Kidney epithelial cell (primary cell): ENCODE measurements around the gene RPTOR. TPM values are rescaled to one million over a fixed set of nuclear protein-coding genes. Genes with fewer than 3 reads are reported as not detected.

ENCODE experiments used
- DNase-seq: peaks from one replicate; pipeline ENCODE4 v3.0.0-alpha.2; 2010; ENCODE audit warnings: low read depth
- H3K27me3 ChIP-seq: 2 replicates; pipeline ENCODE4 v1.6.0; 2011; ENCODE audit warnings: low read length; ENCODE audit not compliant: control insufficient read depth, insufficient read depth
- H3K36me3 ChIP-seq: 2 replicates; pipeline ENCODE4 v1.5.1; 2011; ENCODE audit warnings: low read length; ENCODE audit not compliant: control insufficient read depth, insufficient read depth
- H3K4me3 ChIP-seq: 2 replicates; pipeline ENCODE4 v1.5.1; 2011; ENCODE audit warnings: low read depth, mild to moderate bottlenecking, control low read depth, low read length
- total RNA-seq: library from RNA; depleted of rRNA; stranded (reverse); fragments of >200 nt; gene quantifications from 2 replicates; pipeline ENCODE4 v1.2.3, GENCODE V29; 2015
- TF ChIP-seq, protein P1 (sequence below): IDR thresholded peaks from 2 replicates; pipeline ENCODE4 v1.5.1; 2011; ENCODE audit warnings: mild to moderate bottlenecking, moderate library complexity, low read length, control low read depth, inconsistent platforms; ENCODE audit not compliant: insufficient read depth, poor library complexity, severe bottlenecking

The RPTOR gene
- total RNA-seq, 1 donor from 2014 or later = 22.7 TPM

- no peak for DNase-seq
- no peak overlapping the region for H3K4me3 ChIP-seq
- H3K27me3 ChIP-seq = no peaks in the 10 kb centered on the region
- no peaks in the 10 kb centered on the region for H3K36me3 ChIP-seq
- TF ChIP-seq, protein P1, sequence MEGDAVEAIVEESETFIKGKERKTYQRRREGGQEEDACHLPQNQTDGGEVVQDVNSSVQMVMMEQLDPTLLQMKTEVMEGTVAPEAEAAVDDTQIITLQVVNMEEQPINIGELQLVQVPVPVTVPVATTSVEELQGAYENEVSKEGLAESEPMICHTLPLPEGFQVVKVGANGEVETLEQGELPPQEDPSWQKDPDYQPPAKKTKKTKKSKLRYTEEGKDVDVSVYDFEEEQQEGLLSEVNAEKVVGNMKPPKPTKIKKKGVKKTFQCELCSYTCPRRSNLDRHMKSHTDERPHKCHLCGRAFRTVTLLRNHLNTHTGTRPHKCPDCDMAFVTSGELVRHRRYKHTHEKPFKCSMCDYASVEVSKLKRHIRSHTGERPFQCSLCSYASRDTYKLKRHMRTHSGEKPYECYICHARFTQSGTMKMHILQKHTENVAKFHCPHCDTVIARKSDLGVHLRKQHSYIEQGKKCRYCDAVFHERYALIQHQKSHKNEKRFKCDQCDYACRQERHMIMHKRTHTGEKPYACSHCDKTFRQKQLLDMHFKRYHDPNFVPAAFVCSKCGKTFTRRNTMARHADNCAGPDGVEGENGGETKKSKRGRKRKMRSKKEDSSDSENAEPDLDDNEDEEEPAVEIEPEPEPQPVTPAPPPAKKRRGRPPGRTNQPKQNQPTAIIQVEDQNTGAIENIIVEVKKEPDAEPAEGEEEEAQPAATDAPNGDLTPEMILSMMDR = no peak
These were observed 254.2 kb downstream of the RPTOR start for GRCh38 chr17:80798595-80799537.

DNA sequence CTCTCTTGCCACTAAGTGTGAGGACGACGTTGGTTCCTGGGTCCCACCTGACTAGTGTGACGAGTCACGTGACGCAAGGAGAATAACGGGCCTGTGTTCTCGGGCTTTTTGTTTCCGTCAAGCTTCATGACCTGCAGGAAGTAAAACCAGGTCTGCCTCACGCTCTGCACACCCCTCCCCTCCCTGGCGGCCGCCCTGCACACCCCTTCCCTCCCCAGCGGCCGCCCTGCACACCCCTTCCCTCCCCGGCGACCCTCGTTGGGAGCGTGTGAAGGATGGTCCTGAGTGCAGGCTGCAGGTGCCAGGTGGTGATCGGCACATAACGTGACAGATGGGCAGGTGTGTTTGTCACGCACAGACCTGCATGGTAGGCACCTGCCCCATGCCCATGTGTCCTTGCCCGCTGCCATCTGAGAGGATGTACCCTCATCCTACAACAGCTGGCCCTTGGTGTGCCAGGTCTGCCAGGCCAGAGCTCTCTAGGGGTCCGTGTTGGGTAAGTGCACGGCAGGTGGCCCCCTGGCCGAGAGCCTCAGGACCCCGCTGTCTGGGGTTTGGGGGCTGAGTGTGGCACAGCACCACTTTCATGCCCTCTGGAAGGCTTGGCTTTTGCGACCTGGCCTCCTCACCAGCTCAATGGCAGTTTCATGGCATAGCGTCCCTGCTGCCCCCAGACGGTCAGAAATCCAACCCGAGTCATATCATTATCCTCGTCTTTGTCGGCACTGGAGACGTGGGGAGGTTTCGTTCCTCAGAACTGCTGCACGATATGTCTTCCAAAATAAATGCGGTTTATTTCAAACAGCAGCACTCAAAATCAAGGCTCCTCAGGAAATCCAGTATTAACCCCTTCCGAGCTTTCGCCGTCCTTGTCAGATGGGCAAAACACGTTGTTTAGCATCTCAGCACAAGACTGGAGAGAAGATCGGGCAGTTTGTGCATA, 255.2 kb downstream of the RPTOR start:
- DNase-seq = no peak
- H3K27me3 ChIP-seq = no peaks in the 10 kb centered on the region
- no peaks in the 10 kb centered on the region for H3K36me3 ChIP-seq
- no peak overlapping the region for H3K4me3 ChIP-seq
- TF ChIP-seq, protein P1 = no peak

DNA sequence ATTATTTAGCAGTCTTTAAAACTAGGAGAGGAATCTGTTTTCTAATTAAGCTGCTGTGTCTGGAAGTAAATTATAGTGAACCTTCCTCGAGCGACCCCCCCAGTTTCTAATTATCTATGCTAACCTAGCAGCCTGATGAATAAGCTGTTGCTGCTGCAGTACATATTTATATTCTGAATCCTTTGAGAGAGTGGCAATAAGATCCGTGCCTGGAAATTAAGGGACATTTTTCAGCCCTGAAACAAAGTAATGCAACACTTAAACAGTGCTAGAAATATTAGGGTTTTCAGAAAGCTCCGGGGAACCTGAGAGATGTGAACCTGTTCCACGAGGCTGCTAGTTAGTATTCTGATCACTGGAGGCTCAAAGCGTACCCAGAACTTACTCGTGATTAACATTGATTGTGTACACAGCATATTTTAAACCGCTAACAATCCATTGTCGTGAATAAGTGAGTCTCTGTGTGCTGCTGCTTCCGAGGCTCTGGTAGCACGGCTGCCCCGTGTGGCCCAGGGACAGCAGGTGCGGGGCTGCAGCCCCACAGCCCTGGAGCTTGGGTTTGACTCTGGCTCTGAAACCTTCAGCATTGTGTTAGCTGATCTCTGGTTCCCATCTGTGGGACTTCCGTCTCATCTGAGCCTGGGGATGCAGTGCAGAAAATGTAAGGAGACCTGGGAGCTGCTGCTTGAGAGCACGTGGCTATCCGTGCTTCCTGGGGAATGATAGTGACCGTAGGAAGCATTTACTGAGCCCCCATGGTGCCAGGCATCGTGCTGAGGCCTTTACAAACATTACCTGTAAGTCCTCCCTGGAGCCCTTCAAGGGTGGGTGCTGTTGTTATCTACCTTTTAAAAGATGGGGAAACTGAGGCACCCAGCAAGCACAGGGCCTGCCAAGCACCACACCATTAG, 256.1 kb downstream of the RPTOR start:
- no peak for DNase-seq
- TF ChIP-seq, protein P1 = no peak
- Histone ChIP-seq H3K27me3 (no peaks in the 10 kb centered on the region), H3K4me3 (no peak overlapping the region), H3K36me3 (no peaks in the 10 kb centered on the region)

DNA sequence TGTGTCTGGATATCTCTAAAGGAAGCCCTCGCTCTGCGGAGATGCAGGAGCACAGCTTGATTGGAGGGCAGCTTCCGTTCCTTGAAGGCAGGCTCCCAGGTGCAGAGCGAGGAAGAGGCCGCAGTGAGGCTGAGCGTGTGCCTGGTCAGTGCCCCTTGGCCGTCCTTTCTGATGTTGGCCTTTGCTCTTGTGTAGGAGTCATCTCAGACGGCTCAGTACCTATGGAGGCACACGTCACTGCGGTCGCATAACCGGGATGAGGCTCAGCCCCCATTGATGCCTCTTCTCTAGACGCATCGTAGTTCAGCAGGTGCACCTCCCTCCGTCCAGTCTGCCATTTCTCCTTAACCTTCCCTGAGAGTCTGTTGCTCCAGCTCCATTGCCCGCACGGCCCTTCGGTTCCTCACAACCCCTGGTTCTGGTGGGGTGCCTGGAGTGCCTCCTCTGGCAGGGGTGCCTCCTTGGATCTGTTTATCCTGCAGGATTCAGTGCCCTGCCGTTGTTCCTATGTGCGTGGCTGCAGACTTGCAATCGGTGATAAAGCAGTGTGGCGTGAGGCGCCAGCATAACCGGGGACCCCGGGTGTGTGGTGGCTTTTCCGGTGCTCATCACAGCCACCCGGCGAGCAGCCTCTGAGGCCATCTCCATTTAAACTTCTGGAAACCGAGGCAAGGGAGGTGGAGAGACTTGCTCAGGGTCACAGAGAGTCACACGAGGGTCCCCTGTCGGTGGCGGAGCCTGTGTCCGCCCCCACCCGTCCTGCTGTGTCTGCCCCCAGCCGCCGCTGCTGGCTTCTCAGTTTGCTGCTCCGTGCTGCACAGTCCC, 258.2 kb downstream of the RPTOR start:
- H3K4me3 ChIP-seq = no peak overlapping the region
- no peaks in the 10 kb centered on the region for H3K27me3 ChIP-seq
- no peak for DNase-seq
- TF ChIP-seq, protein P1 = no peak
- H3K36me3 ChIP-seq = no peaks in the 10 kb centered on the region
